Gastroesophageal sphincter (tissue), 3 donors: ENCODE measurements around the gene PTPRE.

ENCODE experiments used
- CTCF ChIP-seq, 4 experiments: fragments of 200-600 bp in 2 of 4; fragments of 450-650 bp in 2 of 4; sonication (generic) in 1 of 4; IDR thresholded peaks; one replicate each; pipeline ENCODE4 v1.5.1; 2017 to 2019; ENCODE audit warnings: antibody characterized with exemption in 4 of 4, mild to moderate bottlenecking in 2 of 4, moderate library complexity in 2 of 4
- POLR2A ChIP-seq, 2 donors: fragments of 450-650 bp; IDR thresholded peaks; one replicate each; pipeline ENCODE4 v1.6.1; 2017; ENCODE audit warnings: antibody characterized with exemption in 2 of 2, mild to moderate bottlenecking in 2 of 2, moderate library complexity in 1 of 2

DNA sequence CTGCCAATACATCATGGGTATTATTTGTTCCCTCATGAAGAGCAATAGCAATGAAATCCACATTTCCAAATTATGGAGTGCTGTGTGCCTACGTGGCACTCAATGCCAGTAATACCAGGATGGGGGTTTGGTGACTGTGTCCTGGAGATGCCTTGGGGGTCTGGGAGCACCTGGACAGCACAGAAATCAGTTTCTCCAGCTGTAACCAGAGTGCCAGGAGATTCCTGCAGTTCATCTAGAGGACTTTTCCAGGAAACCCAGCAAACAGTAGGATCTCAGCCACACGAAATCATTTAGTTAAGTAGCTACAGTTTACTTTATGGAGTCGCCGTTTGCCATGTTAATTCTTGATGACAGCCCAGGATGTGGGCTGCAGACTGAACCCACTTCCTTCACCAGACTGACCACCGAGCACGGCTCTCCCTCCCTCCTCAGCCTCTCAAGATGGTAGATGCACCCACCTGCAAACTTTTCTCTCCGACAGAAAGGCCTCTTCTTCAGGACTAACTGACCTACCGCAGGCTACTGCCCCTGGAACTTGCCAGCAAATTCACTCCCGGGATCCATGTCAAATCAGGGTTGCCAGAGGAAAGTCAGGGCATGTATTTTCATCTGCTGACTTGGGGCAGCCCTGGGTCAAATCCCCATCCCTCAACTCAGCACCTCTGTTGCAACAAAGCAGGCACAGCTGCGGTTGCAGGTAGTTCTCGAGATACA is 189.0 kb downstream of the PTPRE start:
- TF ChIP-seq POLR2A (IDR thresholded peaks at IDR 0.05) (no peak), CTCF (IDR thresholded peaks at IDR 0.05) (no peak)
